Liver (tissue), 9 donors: ENCODE measurements around the gene ARPC3. TPM values are rescaled to one million over a fixed set of nuclear protein-coding genes. Genes with fewer than 3 reads are reported as not detected.
"Not testable (repeated sequence)": the region's sequence is repeated elsewhere in the genome, so short reads cannot be mapped to it uniquely, and the experiment has no call there.

Experiments used
- DNase-seq: peaks from one replicate; pipeline ENCODE4 v3.0.0-alpha.2; 2017; ENCODE audit warnings: low spot score
- H3K27ac ChIP-seq, 2 donors: one replicate each; pipeline ENCODE4 v1.7.0; 2013; ENCODE audit warnings: inconsistent platforms in 2 of 2, low read length in 2 of 2, control low read depth in 1 of 2, low read depth in 1 of 2, mild to moderate bottlenecking in 1 of 2
- H3K27me3 ChIP-seq, 4 donors: one replicate each; pipeline versions ENCODE4 v1.6.1 to v1.7.0; 2013; ENCODE audit warnings: low read length in 3 of 4, inconsistent platforms in 1 of 4, mild to moderate bottlenecking in 1 of 4, moderate library complexity in 1 of 4; ENCODE audit not compliant: control insufficient read depth in 4 of 4, insufficient read depth in 4 of 4
- H3K36me3 ChIP-seq, 4 donors: one replicate each; pipeline versions ENCODE4 v1.6.1 to v1.7.0; 2013; ENCODE audit warnings: low read length in 3 of 4, mild to moderate bottlenecking in 3 of 4, low read depth in 1 of 4, moderate library complexity in 1 of 4; ENCODE audit not compliant: control insufficient read depth in 4 of 4, insufficient read depth in 3 of 4
- H3K4me1 ChIP-seq, 4 donors: one replicate each; pipeline versions ENCODE4 v1.6.1 to v1.7.0; 2013; ENCODE audit warnings: low read length in 3 of 4, mild to moderate bottlenecking in 3 of 4, moderate library complexity in 1 of 4; ENCODE audit not compliant: control insufficient read depth in 4 of 4, insufficient read depth in 4 of 4
- H3K4me3 ChIP-seq, 3 donors: one replicate each; pipeline versions ENCODE4 v1.6.1 to v1.7.0; 2013; ENCODE audit warnings: low read length in 3 of 3, control low read depth in 1 of 3, low read depth in 1 of 3, mild to moderate bottlenecking in 1 of 3
- H3K9ac ChIP-seq, 2 donors: one replicate each; pipeline ENCODE4 v1.7.0; 2013; ENCODE audit warnings: low read length in 2 of 2, mild to moderate bottlenecking in 2 of 2, moderate library complexity in 2 of 2, control low read depth in 1 of 2, low read depth in 1 of 2
- H3K9me3 ChIP-seq, 4 donors: one replicate each; pipeline versions ENCODE4 v1.6.1 to v1.7.0; 2013; ENCODE audit warnings: low read length in 3 of 4; ENCODE audit not compliant: control insufficient read depth in 4 of 4
- EGR1 ChIP-seq, 2 donors: IDR thresholded peaks; 2 replicates each; pipeline ENCODE4 v1.6.1; 2016 to 2018; ENCODE audit warnings: antibody characterized with exemption in 2 of 2, low read depth in 2 of 2
- FOXA1 ChIP-seq: IDR thresholded peaks from 2 replicates; pipeline ENCODE4 v1.6.1; 2016; ENCODE audit warnings: antibody characterized with exemption
- FOXA2 ChIP-seq: IDR thresholded peaks from 2 replicates; pipeline ENCODE4 v1.6.1; 2016; ENCODE audit warnings: antibody characterized with exemption
- GABPA ChIP-seq, 2 donors: IDR thresholded peaks in 1 of 2; conservative IDR thresholded peaks in 1 of 2; 2 replicates each; pipeline ENCODE4 v1.6.1; 2016; ENCODE audit warnings: antibody characterized with exemption in 2 of 2, mild to moderate bottlenecking in 1 of 2, moderate library complexity in 1 of 2
- HNF4A ChIP-seq, 2 donors: conservative IDR thresholded peaks; 2 replicates each; pipeline ENCODE4 v1.6.1; 2016; ENCODE audit warnings: antibody characterized with exemption in 2 of 2, mild to moderate bottlenecking in 2 of 2
- HNF4G ChIP-seq: IDR thresholded peaks from 2 replicates; pipeline ENCODE4 v1.6.1; 2016; ENCODE audit warnings: antibody characterized with exemption
- JUND ChIP-seq, 2 donors: IDR thresholded peaks; 2 replicates each; pipeline ENCODE4 v1.6.1; 2016; ENCODE audit warnings: antibody characterized with exemption in 2 of 2
- MAX ChIP-seq: IDR thresholded peaks from 2 replicates; pipeline ENCODE4 v1.6.1; 2016; ENCODE audit warnings: antibody characterized with exemption
- NR2F2 ChIP-seq: IDR thresholded peaks from 2 replicates; pipeline ENCODE4 v1.6.1; 2016; ENCODE audit warnings: antibody characterized with exemption
- RAD21 ChIP-seq, 2 donors: IDR thresholded peaks; 2 replicates each; pipeline ENCODE4 v1.6.1; 2016; ENCODE audit warnings: antibody characterized with exemption in 2 of 2, mild to moderate bottlenecking in 2 of 2
- RXRA ChIP-seq, 2 donors: IDR thresholded peaks; 2 replicates each; pipeline ENCODE4 v1.6.1; 2017 to 2018; ENCODE audit warnings: antibody characterized with exemption in 2 of 2, mild to moderate bottlenecking in 1 of 2
- SP1 ChIP-seq: IDR thresholded peaks from 2 replicates; pipeline ENCODE4 v1.6.1; 2018; ENCODE audit warnings: antibody characterized with exemption, mild to moderate bottlenecking
- TAF1 ChIP-seq: conservative IDR thresholded peaks from 2 replicates; pipeline ENCODE4 v1.6.1; 2016; ENCODE audit warnings: antibody characterized with exemption, mild to moderate bottlenecking
- YY1 ChIP-seq: IDR thresholded peaks from 2 replicates; pipeline ENCODE4 v1.6.1; 2016; ENCODE audit warnings: antibody characterized with exemption, mild to moderate bottlenecking
- WGBS: extraction: QIAGEN DNeasy Blood & Tissue Kit; methylation state at CpG from one replicate; pipeline ENCODE4 v1.1.7; 2013; 5-methylcytosine and 5-hydroxymethylcytosine counted together
- polyA plus RNA-seq, 2 donors: library from polyadenylated mRNA; stranded (reverse) in 1 of 2; unstranded in 1 of 2; fragments of 200-250 nt in 1 of 2; fragments of >200 nt in 1 of 2; fragmentation: Nextera tagmentation in 1 of 2; extraction: Ambion mirVana in 1 of 2; gene quantifications; one replicate each; pipeline versions ENCODE4 v1.2.1 to v1.2.3, GENCODE V29; 2013 to 2015
- total RNA-seq, 2 donors: library from RNA; depleted of rRNA; stranded (reverse); fragments of >200 nt; gene quantifications; one replicate each; pipeline ENCODE4 v1.2.3, GENCODE V29; 2014
- TF ChIP-seq, protein P1 (sequence below): fragments of 150-350 bp; IDR thresholded peaks from 2 replicates; pipeline ENCODE4 v1.5.1; 2017; ENCODE audit warnings: improper control_type of control experiment, low read depth, low read length; ENCODE audit not compliant: missing input control
- TF ChIP-seq, protein P2 (sequence below): IDR thresholded peaks from 2 replicates; pipeline ENCODE4 v1.6.1; 2016; ENCODE audit warnings: antibody characterized with exemption
- TF ChIP-seq, protein P3 (sequence below): IDR thresholded peaks from 2 replicates; pipeline ENCODE4 v1.6.1; 2016; ENCODE audit warnings: antibody characterized with exemption, mild to moderate bottlenecking
- TF ChIP-seq, protein P4 (sequence below): IDR thresholded peaks from 2 replicates; pipeline ENCODE4 v1.6.1; 2016; ENCODE audit warnings: antibody characterized with exemption
- donor health status: healthy.
- donor health status: healthy.
- donor health status: healthy.
- donor health status: healthy.
- donor health status: healthy.

The ARPC3 gene
- total and polyA plus RNA-seq, 4 donors, result 86.2 to 140 (median 115) TPM

GRCh38 chr12:110421701-110422100 is 28.4 kb downstream of the ARPC3 start (continued):
- TF ChIP-seq, protein P1, sequence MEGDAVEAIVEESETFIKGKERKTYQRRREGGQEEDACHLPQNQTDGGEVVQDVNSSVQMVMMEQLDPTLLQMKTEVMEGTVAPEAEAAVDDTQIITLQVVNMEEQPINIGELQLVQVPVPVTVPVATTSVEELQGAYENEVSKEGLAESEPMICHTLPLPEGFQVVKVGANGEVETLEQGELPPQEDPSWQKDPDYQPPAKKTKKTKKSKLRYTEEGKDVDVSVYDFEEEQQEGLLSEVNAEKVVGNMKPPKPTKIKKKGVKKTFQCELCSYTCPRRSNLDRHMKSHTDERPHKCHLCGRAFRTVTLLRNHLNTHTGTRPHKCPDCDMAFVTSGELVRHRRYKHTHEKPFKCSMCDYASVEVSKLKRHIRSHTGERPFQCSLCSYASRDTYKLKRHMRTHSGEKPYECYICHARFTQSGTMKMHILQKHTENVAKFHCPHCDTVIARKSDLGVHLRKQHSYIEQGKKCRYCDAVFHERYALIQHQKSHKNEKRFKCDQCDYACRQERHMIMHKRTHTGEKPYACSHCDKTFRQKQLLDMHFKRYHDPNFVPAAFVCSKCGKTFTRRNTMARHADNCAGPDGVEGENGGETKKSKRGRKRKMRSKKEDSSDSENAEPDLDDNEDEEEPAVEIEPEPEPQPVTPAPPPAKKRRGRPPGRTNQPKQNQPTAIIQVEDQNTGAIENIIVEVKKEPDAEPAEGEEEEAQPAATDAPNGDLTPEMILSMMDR, result no peak
- TF ChIP-seq NR2F2, result no peak
- no peak for TF ChIP-seq YY1
- no peak for TF ChIP-seq FOXA1
- no peak for TF ChIP-seq JUND (IDR thresholded peaks at IDR 0.05)
- TF ChIP-seq RAD21 (IDR thresholded peaks at IDR 0.05), result no peak
- TF ChIP-seq FOXA2, result no peak
- TF ChIP-seq HNF4G, result no peak
- TF ChIP-seq RXRA (IDR thresholded peaks at IDR 0.05), result no peak

GRCh38 chr12:110421159-110421661 is 28.9 kb downstream of the ARPC3 start:
- Histone ChIP-seq H3K27me3 (no peaks in the 10 kb centered on the region), H3K27ac (no peak overlapping the region), H3K9me3 (no peaks in the 10 kb centered on the region), H3K36me3 (no peaks in the 10 kb centered on the region), H3K4me1 (no peaks in the 10 kb centered on the region), H3K4me3 (no peak overlapping the region), H3K9ac (no peak overlapping the region)
- WGBS, result 70% methylated on average over 3 of the region's 3 CpGs
- no peak for DNase-seq
- TF ChIP-seq MAX (no peak), GABPA (IDR thresholded peaks at IDR 0.05 in 1 of 2, conservative IDR thresholded peaks at IDR 0.05 in 1 of 2) (no peak), JUND (IDR thresholded peaks at IDR 0.05) (no peak), EGR1 (IDR thresholded peaks at IDR 0.05; ENCODE audit: low read depth in 2 of 2) (no peak), SP1 (no peak), FOXA2 (no peak), NR2F2 (no peak), HNF4A (conservative IDR thresholded peaks at IDR 0.05) (no peak), RAD21 (IDR thresholded peaks at IDR 0.05) (no peak), TAF1 (no peak), YY1 (no peak), RXRA (IDR thresholded peaks at IDR 0.05) (no peak), FOXA1 (no peak)
- TF ChIP-seq, protein P2, sequence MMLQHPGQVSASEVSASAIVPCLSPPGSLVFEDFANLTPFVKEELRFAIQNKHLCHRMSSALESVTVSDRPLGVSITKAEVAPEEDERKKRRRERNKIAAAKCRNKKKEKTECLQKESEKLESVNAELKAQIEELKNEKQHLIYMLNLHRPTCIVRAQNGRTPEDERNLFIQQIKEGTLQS, result no peak
- TF ChIP-seq, protein P1, result no peak
- TF ChIP-seq, protein P3, sequence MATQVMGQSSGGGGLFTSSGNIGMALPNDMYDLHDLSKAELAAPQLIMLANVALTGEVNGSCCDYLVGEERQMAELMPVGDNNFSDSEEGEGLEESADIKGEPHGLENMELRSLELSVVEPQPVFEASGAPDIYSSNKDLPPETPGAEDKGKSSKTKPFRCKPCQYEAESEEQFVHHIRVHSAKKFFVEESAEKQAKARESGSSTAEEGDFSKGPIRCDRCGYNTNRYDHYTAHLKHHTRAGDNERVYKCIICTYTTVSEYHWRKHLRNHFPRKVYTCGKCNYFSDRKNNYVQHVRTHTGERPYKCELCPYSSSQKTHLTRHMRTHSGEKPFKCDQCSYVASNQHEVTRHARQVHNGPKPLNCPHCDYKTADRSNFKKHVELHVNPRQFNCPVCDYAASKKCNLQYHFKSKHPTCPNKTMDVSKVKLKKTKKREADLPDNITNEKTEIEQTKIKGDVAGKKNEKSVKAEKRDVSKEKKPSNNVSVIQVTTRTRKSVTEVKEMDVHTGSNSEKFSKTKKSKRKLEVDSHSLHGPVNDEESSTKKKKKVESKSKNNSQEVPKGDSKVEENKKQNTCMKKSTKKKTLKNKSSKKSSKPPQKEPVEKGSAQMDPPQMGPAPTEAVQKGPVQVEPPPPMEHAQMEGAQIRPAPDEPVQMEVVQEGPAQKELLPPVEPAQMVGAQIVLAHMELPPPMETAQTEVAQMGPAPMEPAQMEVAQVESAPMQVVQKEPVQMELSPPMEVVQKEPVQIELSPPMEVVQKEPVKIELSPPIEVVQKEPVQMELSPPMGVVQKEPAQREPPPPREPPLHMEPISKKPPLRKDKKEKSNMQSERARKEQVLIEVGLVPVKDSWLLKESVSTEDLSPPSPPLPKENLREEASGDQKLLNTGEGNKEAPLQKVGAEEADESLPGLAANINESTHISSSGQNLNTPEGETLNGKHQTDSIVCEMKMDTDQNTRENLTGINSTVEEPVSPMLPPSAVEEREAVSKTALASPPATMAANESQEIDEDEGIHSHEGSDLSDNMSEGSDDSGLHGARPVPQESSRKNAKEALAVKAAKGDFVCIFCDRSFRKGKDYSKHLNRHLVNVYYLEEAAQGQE, result no peak
- TF ChIP-seq, protein P4, sequence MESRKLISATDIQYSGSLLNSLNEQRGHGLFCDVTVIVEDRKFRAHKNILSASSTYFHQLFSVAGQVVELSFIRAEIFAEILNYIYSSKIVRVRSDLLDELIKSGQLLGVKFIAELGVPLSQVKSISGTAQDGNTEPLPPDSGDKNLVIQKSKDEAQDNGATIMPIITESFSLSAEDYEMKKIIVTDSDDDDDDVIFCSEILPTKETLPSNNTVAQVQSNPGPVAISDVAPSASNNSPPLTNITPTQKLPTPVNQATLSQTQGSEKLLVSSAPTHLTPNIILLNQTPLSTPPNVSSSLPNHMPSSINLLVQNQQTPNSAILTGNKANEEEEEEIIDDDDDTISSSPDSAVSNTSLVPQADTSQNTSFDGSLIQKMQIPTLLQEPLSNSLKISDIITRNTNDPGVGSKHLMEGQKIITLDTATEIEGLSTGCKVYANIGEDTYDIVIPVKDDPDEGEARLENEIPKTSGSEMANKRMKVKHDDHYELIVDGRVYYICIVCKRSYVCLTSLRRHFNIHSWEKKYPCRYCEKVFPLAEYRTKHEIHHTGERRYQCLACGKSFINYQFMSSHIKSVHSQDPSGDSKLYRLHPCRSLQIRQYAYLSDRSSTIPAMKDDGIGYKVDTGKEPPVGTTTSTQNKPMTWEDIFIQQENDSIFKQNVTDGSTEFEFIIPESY, result no peak

DNA sequence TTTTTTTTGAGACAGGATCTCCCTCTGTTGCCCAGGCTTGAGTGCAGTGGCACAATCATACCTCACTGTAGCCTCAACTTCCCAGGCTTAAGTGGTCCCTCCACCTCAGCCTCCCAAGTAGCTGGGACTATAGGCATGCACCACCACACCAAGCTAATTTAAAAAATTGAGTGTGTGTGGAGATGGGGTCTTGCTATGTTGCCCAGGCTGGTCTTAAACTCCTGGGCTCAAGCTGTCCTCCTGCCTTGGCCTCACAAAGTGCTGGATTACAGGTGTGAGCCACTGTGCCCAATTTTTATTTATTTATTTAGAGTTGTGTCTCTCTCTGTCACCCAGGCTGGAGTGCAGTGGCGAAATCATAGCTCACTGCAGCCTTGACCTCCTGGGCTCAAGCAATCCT is 29.5 kb downstream of the ARPC3 start:
- not testable (repeated sequence) for H3K36me3 ChIP-seq, H3K9ac ChIP-seq, DNase-seq, H3K27ac ChIP-seq, H3K27me3 ChIP-seq, H3K9me3 ChIP-seq, H3K4me1 ChIP-seq, H3K4me3 ChIP-seq
- 88% methylated on average over 1 of the region's 1 CpG for WGBS

GRCh38 chr12:110417113-110417512 is 33.0 kb downstream of the ARPC3 start:
- H3K27ac ChIP-seq, H3K9me3 ChIP-seq, H3K4me3 ChIP-seq, H3K36me3 ChIP-seq, DNase-seq, H3K27me3 ChIP-seq, H3K4me1 ChIP-seq, H3K9ac ChIP-seq: not testable (repeated sequence)
- 86% methylated on average over 3 of the region's 3 CpGs for WGBS
